Fibroblast of skin of right biceps (primary cell): ENCODE measurements around the gene SLC35A5.

Experiments
- DNase-seq: peaks from one replicate; pipeline ENCODE4 v3.0.0-alpha.2; 2013

SLC35A5 gene

DNA sequence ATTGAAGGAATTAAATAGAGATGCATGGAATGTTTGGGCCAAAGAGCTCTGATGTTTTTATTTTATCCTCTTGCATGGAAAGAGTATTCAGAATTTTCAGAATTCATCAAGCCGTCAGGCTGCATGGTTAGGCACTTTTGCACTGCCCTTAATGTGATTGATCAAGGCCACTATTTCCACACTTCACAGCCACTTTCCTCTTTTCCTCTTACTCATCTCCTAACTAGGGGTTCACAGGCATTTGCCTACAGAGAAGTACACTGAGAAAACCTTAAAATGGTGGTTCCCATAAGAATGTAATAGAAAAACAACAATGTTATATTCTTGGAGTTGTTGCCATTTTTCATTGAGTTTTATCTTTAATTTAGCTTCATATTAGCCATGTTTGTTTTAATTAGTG is 10.9 kb downstream of the SLC35A5 start:
- DNase-seq: no peak

DNA sequence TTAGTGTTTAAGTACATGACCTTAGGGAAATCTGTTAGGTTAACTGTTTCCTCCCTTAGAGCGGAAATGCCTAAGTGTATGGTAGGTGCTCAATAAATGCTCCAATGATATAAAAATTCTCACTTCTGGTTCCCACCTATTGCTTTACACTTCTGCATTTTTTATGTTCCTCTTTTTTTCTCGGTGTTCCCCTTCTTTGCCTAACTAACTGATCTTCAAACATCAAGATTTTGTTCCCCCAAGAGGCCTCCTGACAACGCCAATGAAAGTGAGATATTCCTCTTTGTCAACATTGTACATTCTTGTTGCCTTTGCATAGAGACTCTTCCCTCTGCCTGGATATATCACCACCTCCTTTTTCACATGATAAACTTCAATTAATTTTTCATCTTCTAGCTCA is 17.4 kb downstream of the SLC35A5 start:
- no peak for DNase-seq

DNA sequence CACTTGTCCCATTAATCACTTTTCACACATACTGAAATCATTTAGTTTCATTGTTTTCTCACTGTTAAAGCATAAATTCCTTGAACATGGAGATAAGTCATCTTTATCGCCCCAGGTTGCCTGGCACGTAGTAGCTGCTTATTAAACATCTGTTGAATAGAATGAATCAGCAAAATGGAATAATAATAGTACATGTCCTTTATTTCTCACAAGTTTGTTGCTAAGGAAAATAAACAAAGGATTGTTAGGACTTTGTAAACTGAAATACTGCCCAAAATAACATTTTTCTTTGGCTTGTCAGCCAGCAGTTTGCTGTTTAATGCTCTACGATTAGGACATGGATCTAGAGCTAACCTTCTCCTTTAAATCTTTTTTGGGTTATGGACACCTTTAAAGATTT is 17.9 kb downstream of the SLC35A5 start:
- DNase-seq: no peak

DNA sequence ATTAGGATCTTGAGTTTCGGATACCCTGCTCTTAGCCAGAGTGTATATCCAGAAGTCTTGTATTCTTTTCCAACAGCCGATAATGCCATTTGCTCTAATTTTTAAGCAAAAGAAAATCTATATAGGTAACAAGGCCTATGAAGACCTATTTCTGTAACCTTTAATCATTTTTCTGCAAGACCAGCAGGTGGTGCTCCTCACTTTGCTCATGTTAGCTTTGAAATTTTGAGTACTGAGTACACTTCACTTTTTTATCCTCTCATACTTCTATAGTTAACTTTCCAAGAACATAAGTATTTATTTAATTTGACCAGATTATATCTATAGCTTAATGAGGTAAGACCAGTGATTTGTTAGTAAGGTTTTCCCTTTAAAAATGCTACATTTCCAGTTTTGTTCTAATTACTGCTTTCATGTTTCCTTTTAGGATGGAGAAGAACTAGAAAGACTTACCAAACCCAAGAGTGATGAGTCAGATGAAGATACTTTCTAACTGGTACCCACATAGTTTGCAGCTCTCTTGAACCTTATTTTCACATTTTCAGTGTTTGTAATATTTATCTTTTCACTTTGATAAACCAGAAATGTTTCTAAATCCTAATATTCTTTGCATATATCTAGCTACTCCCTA is 20.5 kb downstream of the SLC35A5 start:
- peak; percentile 64 for DNase-seq

DNA sequence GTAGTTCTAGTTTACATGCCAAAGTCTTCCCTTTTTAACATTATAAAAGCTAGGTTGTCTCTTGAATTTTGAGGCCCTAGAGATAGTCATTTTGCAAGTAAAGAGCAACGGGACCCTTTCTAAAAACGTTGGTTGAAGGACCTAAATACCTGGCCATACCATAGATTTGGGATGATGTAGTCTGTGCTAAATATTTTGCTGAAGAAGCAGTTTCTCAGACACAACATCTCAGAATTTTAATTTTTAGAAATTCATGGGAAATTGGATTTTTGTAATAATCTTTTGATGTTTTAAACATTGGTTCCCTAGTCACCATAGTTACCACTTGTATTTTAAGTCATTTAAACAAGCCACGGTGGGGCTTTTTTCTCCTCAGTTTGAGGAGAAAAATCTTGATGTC is 21.3 kb downstream of the SLC35A5 start:
- DNase-seq: no peak

DNA sequence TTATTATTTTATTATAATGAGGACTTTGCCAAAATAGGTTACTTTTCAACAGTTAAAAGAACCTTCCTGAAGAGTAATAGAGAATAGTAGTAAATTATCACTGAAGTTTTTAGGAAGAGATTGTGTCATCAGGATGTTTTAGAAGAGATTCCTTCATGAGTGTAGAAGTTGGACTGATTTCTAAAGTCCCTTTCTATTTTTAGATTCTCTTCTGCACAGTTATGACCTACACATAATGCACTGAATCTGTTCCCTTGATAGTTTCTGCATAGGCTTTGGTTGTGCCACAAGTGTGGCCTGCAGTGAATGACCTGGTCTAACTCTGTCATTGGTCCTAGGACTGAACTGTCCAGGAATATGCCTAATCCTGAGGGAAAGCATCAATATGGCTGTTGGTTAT is 23.9 kb downstream of the SLC35A5 start:
- no peak for DNase-seq

DNA sequence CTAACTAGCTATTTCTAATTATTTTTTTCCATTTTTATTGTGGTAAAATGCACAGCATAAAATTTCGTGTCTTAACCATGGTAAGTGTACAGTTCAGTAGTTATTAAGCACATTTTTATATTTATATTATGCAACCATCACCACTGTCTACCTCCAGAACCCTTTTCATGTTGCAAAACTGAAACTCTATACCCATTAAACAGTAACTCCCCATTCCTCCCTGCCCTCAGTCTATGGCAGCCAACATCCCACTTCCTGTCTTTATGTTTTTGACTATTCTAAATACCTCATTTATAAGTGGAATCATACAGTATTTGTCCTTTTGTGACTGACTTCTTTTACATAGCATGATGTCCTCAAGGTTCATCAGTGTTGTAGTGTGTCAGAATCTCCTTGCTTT is 25.5 kb downstream of the SLC35A5 start:
- DNase-seq: no peak

DNA sequence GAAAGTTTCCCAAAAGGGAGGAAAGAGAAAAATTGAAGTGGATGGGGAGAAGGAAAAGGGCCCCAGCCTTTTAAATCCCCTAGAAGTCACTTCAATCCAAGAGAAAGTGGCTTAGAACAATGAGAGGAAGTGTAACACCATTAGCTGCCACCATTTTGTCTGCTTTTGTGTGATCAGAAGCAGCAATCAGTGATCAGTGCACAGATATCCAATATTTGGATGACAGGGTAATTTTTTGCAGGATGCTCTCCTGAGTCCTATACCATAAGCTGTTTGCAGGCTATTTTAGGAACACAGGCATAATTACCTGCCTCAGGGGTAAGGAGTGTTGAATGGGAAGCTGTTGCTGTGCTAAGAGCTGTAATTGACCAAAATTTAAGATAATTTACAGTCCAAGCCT is 31.4 kb downstream of the SLC35A5 start:
- DNase-seq: no peak

DNA sequence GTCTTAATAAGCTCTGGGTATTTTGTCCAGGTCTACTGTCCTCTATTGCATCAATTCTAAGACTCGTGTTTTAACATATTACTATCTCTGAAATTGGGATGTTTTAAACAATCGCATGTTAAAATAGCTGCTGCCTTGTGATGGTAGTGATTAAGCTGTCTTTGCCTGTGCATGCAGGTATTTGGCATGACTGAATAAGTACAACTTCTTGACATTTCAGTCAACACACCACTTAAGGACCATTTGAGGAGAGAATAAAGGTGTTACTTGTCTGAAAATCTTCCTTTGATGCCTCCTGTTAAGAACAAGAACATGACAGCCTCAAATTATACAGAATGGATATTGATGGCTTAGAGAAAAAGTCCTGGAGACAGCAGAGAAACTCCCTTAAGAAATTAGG is 33.0 kb downstream of the SLC35A5 start:
- no peak for DNase-seq

DNA sequence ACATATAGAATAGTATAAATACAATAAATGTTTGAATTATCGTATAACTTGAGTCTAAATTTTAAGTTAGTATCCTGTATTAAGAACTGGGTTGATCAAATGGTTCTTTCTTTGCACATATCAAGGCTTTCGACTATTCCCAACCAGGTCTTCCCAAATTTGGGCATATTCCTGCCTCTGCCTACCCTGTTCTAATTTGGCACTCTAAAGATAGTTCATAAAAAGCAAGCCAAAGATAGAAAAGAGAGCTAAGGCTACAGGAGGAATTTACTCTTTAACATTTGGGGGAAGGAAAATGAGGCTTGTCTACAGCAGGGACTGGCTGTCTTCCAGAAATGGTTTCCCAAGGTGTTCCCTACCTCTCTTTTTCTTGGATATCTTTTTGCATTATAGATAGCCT is 36.1 kb downstream of the SLC35A5 start:
- DNase-seq: no peak

DNA sequence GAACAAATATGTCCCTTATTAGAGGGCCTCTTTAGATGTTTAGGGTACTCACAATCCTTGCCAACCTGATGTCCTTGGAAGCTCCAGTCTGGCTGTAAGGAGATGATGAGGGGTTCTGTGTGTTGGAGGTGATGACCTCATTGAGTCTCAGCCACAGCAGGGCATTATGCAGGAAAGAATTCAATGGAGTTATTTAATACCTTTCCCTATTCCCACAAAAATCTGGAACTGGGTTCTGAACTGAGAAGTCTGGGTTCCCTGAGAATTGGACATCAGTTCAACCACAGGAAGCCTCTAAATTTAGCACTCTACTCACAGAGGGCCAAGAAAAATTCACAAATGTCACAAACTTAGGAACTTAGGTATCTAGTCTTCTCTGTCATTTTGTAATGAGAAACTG is 36.9 kb downstream of the SLC35A5 start:
- peak; percentile 34 for DNase-seq

DNA sequence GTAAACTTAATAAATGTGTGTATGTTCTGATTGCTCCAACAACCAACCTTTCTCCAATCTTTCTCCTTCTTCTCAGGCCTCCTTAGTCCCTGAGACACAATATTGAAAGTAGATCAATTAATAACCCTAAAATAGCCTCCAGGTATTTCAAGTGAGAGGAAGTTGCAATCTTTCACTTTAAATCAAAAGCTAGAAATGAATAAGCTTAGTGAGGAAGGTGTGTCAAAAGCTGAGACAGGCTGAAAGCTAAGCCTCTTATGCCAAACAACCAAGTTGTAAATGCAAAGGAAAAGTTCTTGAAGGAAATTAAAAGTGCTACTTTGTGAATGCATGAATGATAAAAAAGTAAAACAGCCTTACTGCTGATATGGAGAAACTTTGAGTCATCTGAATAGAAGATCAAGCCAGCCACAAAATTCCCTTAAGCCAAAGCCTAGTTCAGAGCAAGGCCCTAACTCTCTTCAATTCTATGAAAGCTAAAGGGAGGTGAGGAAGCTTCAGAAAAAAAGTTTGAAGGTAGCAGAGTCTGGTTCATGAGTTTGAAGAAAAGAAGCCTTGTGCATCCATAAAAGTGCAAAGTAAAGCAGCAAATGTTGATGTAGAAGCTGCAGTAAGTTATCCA is 40.5 kb downstream of the SLC35A5 start:
- DNase-seq: no peak

DNA sequence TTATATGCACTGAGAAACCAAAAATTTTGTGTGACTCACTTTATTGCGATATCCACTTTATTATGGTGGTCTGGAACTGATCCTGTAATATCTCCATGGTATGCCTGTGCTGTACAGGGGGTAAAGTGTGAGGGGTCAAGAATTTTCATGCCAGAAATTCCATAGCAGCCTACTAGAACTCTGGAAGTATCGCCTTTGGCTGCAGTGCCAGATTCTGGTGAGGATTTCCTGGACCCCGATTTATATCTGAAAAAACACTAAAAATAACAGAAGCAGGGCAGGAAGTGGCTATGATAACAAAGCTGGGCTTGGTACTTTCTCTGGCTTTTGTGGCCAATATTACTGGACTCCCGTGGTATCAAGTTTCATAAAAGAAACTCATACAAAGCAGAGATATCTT is 42.7 kb downstream of the SLC35A5 start:
- DNase-seq: peak; percentile 90

DNA sequence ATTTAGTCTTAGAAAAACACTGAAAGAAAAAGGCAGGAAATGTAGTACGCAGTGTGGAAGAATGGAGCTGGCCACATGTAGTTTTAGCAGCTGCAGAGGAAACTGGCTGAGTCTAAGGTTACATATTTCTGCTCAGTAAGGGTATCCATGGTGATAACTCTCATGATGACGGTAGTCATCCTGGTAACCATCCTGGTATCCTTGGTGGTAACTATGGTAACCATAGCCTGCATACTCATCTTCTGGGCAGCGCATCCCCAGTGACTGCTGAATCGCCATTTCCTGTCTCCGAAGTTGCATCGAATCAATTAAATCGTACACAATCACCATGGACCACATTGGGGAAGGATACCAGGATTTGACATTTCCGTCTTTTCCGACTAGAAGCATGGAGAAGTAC is 43.4 kb downstream of the SLC35A5 start:
- peak; percentile 96 for DNase-seq

DNA sequence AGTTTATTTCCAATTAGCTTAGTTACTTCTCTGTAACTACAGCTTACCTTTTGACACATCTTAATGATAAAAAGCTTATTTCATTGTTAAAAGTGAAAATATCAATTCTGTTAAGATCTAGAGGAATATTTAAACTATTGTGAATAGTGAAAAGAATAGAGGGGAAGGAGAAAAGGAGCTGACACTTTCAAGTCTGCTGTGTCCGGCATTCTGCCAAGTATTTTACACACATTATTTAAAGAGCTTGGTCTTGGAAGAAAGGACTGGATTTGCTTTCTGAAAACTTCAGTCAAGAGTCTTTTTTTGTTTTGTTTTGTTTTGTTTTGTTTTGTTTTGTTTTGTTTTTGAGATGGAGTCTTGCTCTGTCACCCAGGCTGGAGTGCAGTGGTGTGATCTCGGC is 44.3 kb downstream of the SLC35A5 start:
- no peak for DNase-seq

DNA sequence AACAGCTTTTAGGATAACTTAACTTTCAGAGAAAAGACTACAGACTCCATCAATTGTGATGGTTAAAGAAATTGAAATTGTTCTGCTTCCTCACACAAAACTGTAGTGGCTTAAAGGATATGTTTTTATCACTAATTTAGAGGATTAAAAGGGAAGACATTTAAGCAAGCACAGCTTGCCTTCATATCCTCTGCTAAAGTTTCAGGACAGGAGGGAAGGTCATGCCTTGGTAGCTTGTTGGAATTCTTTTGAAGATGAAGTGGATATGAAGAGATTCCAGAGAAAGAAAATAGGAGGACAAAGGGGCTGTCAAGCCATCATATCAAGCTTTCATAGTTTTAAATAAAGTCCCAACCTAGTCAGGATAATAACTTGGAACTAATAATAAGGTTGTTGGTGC is 46.0 kb downstream of the SLC35A5 start:
- no peak for DNase-seq

DNA sequence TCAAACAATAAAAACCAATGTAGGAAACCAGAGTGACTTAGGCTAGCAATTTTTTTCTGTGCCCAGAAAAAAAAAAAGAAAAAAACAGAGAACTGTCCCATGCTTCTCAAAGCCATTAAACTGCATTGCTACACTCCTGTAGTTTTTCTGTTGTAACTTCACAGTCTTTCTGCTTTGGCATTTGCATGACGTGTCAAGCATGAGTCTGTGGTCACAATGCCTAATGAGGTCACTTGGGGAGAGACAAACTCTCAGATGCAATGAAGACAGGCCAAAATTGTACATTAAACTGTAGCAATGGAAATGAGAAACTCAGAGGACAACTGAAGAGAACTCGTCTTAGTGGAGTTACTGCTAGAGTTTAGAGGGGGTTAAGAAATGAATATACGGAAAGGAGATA is 48.3 kb downstream of the SLC35A5 start:
- DNase-seq: peak; percentile 63

DNA sequence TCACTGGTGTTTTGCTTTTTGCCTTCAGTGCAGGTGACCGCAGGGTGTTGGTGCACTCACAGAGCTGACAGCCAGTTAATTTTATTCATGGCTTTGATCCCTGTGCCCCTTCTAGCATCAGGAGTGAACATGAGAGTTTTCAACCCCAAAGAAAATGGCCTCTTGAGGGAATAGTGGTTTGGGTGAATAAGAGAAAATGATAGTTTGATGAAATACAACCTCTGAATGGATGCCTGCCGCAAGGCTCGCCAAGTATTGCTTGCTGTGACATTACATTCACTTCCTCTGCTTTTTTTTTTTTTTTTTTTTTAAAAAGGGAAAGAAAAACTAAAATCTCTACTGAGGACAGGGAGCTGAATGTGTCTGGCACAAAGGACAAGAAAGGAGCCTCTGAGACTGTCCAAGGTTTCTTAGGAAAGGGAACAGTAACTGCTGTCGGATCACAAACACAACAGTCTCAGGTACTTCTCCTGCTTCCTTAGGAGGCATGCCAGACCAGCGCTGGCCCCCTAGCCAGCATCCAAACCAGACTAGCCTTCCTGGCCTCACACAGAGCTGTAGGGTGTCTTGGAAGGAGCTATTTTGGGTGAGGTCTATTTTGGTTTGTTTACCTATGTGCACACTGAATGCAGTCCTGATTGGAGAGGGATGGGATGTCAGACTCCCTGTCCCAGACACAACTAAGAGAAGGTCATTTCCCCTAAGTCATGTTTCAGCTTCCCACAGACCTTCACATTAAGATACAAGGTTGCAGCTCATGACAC is 50.1 kb downstream of the SLC35A5 start:
- no peak for DNase-seq

DNA sequence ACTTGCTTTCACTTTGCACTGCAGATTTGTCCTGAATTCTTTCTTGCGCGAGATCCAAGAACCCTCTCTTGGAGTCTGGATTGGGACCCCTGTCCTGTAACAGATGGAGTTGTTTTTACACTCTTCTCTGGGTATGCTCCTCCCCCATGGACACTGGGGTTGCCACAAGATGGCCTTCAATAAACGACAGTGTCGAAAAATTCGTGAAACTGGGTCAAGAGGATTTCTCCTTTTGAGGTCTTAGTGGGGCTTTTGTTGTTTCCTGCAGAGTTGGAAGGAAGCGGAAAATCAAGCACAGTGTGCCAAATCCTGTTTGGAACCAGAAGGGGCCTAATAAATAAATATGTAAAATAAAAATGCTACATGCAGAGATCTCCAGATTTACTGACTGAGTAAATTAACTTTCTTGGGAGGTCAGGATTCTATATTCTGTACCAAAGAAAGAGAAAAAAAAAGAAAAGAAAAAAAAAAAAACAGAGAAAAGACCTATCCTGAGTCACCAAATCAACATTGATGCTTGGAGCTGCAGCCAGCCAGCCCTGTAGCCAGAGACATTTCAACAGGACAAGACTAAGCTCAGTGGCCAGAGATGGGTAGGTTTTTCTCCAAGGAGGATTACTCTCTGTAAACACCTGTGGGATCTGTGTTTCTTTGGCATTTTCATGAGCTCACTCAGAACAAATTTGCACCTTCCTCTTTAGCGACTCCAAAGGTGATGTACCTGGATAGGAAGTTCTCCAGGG is 54.3 kb downstream of the SLC35A5 start:
- no peak for DNase-seq

DNA sequence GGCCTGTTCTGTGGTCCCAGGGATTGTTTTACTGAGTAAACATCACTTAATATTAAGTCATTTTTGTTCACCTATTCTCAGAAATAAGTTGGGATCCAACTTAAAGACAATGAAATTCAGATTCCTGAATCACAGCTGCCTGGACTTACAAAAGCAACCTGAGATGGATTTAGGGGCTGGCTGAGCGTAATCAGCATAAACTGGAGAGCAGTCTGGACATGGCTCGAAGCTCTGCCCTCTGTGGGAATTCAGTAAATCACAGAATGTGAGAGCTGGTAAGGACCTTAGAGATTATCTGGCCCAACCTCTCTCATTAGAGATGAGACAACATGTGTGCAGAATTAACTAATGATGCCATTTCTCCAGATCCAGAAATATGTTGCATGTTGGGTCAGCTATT is 55.4 kb downstream of the SLC35A5 start:
- no peak for DNase-seq

DNA sequence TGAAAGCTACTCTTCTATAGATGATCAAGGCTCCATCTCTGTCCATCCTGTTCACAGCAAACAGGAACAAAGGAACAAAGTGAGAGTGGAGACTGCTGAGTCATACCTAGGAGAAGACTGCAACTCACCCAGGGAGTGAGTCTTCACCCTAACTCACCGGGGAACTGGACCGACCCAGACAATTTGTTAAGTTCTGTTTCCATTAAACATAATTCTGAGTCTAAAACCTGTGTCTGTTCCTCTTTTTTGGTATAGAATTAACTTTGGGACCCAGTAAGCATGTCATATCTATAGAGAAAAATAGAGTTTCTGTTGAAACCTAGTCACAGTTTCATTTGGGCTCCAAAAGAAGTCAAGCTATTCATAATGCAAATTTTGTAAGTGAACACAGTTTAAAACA is 57.5 kb downstream of the SLC35A5 start:
- no peak for DNase-seq

DNA sequence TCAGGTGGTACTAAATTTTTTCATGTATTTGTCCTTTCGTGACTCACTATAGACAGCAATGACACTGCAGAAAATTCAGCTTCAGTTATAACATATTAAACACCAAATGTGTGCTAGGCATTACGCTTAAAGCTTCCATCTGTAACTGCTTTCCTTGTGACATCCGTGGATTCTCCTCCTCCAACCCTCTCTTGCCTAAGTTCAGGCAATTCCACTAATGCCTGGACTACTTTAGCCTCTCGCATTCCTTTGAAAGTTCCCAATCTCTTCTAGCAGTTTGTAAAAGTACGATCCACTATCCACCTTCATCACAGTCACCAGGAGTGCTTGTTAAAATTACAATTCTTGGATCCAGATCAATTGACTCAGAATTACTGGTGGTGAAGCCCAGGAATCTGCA is 61.4 kb downstream of the SLC35A5 start:
- DNase-seq: no peak

DNA sequence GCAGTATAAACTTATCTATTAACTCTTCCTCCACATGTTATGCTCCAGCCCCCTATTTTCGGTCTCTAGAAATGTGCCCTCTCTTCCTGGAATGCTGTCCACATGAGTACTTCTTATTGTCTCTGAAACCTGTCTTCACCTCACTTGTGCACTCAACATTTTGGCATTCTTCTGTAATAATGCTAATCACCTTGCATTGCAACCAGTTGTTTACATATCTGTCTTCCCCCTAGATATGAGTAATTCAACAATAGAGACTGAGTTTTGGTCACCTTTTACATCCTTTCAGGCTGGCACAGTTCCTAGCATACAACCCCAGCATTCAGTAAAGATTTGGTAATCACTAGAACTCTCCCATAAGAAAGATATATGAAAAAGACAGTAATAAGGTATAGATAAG is 61.9 kb downstream of the SLC35A5 start:
- no peak for DNase-seq

DNA sequence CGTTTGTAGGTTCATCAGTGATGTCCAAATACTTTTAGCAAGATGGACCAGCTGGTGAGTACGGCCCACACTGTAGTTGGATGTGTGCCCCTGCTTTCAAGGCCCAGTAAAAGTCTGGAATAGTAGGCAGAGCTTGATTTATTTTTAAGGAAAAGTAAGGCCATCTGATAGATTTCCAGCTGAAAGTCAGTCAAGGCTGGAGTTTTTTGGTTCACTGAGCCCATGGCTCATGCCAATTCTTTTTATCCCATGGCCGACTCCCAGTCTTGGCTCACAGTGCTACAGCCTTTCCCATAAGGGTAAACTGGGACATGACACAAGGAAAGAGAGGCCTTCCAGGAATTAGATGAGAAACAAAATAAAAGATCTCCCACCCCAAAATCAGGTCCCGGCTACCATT is 65.6 kb downstream of the SLC35A5 start:
- DNase-seq: no peak
